HFFc6 (cell line): ENCODE results near the gene ADGRL3. TPM values are rescaled to one million over a fixed set of nuclear protein-coding genes. Genes with fewer than 3 reads are reported as not detected.
"Not testable (repeated sequence)": the region's sequence is repeated elsewhere in the genome, so short reads cannot be mapped to it uniquely, and the experiment has no call there.

Experiments
- DNase-seq: peaks from one replicate; pipeline ENCODE4 v3.0.0-alpha.2; 2018
- H3K27ac Mint-ChIP-seq: 2 replicates; pipeline ENCODE4 v1.8.0; 2020; ENCODE audit warnings: mild to moderate bottlenecking, mixed read lengths
- H3K27me3 Mint-ChIP-seq: 2 replicates; pipeline ENCODE4 v1.8.0; 2021; ENCODE audit warnings: mild to moderate bottlenecking, moderate library complexity, mixed read lengths; ENCODE audit not compliant: insufficient read depth
- H3K36me3 Mint-ChIP-seq: 2 replicates; pipeline ENCODE4 v1.8.0; 2021; ENCODE audit warnings: low read depth, mixed read lengths
- H3K4me1 Mint-ChIP-seq: 2 replicates; pipeline ENCODE4 v1.8.0; 2020; ENCODE audit warnings: low read depth, mixed read lengths
- H3K4me3 Mint-ChIP-seq: 2 replicates; pipeline ENCODE4 v1.8.0; 2020; ENCODE audit warnings: mild to moderate bottlenecking, moderate library complexity, mixed read lengths
- H3K9me3 Mint-ChIP-seq: 2 replicates; pipeline ENCODE4 v1.8.0; 2020; ENCODE audit warnings: mild to moderate bottlenecking, mixed read lengths
- CTCF ChIP-seq: fragments of 200-600 bp; sonication (generic); IDR thresholded peaks from 2 replicates; pipeline ENCODE4 v1.5.0; 2021; ENCODE audit warnings: antibody characterized with exemption, mild to moderate bottlenecking
- total RNA-seq, 6 experiments: library from RNA; stranded (reverse); fragmentation: NEBNext Ultra II Directional; extraction: Animal tissue kit (Norgen Biotek cat#: 25700); gene quantifications; 2 replicates in 1 of 6; 3 replicates in 5 of 6; pipeline ENCODE4 v1.2.3, GENCODE V29; 2021

ADGRL3 gene
- total RNA-seq, 6 experiments from 2014 or later, result not detected

- DNase-seq, result no peak
- no peak for TF ChIP-seq CTCF
- H3K27me3 Mint-ChIP-seq, result no peaks in the 10 kb centered on the region
- H3K36me3 Mint-ChIP-seq, result no peaks in the 10 kb centered on the region; the same call in 1 of the 2 replicates
- no peak overlapping the region for H3K27ac Mint-ChIP-seq
- no peaks in the 10 kb centered on the region for H3K4me1 Mint-ChIP-seq
- H3K9me3 Mint-ChIP-seq, result peaks cover 24% of the 10 kb centered on the region
- H3K4me3 Mint-ChIP-seq, result no peak overlapping the region
These were observed 560.7 kb downstream of the ADGRL3 start for GRCh38 chr4:61760820-61761219.

GRCh38 chr4:61762722-61763627 lies 562.8 kb downstream of the ADGRL3 start:
- no peak for DNase-seq
- H3K27me3 Mint-ChIP-seq, result no peaks in the 10 kb centered on the region
- H3K4me3 Mint-ChIP-seq, result no peak overlapping the region
- no peaks in the 10 kb centered on the region for H3K4me1 Mint-ChIP-seq
- TF ChIP-seq CTCF, result no peak
- no peaks in the 10 kb centered on the region; the same call in 1 of the 2 replicates for H3K36me3 Mint-ChIP-seq
- H3K9me3 Mint-ChIP-seq, result peaks cover 33% of the 10 kb centered on the region
- H3K27ac Mint-ChIP-seq, result no peak overlapping the region

GRCh38 chr4:61763682-61764081 lies 563.6 kb downstream of the ADGRL3 start:
- Mint-ChIP-seq H3K27me3 (peaks cover 2% of the 10 kb centered on the region; the same call in 1 of the 2 replicates), H3K4me1 (no peaks in the 10 kb centered on the region), H3K36me3 (no peaks in the 10 kb centered on the region; the same call in 1 of the 2 replicates), H3K27ac (no peak overlapping the region), H3K4me3 (no peak overlapping the region), H3K9me3 (peaks cover 38% of the 10 kb centered on the region)
- DNase-seq, result no peak
- TF ChIP-seq CTCF, result no peak

- DNase-seq, H3K36me3 Mint-ChIP-seq, H3K27me3 Mint-ChIP-seq, H3K4me3 Mint-ChIP-seq, H3K4me1 Mint-ChIP-seq, H3K27ac Mint-ChIP-seq: not testable (repeated sequence)
- H3K9me3 Mint-ChIP-seq, result peaks cover 38% of the 10 kb centered on the region
These were observed 564.0 kb downstream of the ADGRL3 start for GRCh38 chr4:61764090-61764489.

- H3K4me3 Mint-ChIP-seq, H3K27me3 Mint-ChIP-seq, H3K4me1 Mint-ChIP-seq, H3K36me3 Mint-ChIP-seq, H3K27ac Mint-ChIP-seq, DNase-seq: not testable (repeated sequence)
- peaks cover 39% of the 10 kb centered on the region for H3K9me3 Mint-ChIP-seq
These were observed 569.5 kb downstream of the ADGRL3 start for GRCh38 chr4:61769444-61770167.

GRCh38 chr4:61770456-61770855 lies 570.3 kb downstream of the ADGRL3 start:
- TF ChIP-seq CTCF, result no peak
- DNase-seq, result no peak
- H3K9me3 Mint-ChIP-seq, result peaks cover 45% of the 10 kb centered on the region
- peaks cover 2% of the 10 kb centered on the region; the same call in 1 of the 2 replicates for H3K27me3 Mint-ChIP-seq
- no peak overlapping the region for H3K4me3 Mint-ChIP-seq
- no peaks in the 10 kb centered on the region for H3K36me3 Mint-ChIP-seq
- H3K27ac Mint-ChIP-seq, result no peak overlapping the region
- H3K4me1 Mint-ChIP-seq, result no peaks in the 10 kb centered on the region
